Measurements from ENCODE around the gene RTF1. TPM values are rescaled to one million over a fixed set of nuclear protein-coding genes. Genes with fewer than 3 reads are reported as not detected.
"Not testable (repeated sequence)": the region's sequence is repeated elsewhere in the genome, so short reads cannot be mapped to it uniquely, and the experiment has no call there.

RTF1 gene
- total and polyA plus RNA-seq, 9 donors, result 19.8 to 54.7 (median 40.3) TPM

- Histone ChIP-seq H3K36me3 (ENCODE audit: control insufficient read depth, insufficient read depth, low read length) (no peaks in the 10 kb centered on the region), H3K9me3 (replicated peaks; ENCODE audit: control insufficient read depth, low read depth, low read length) (no peaks in the 10 kb centered on the region), H3K27ac (ENCODE audit: low read length) (no peak overlapping the region), H3K4me1 (ENCODE audit: control insufficient read depth, insufficient read depth, low read length) (peaks cover 2% of the 10 kb centered on the region), H3K4me3 (ENCODE audit: low read length) (no peak overlapping the region), H3K27me3 (ENCODE audit: control insufficient read depth, insufficient read depth, low read length) (no peaks in the 10 kb centered on the region)
- 93% methylated on average over 3 of the region's 5 CpGs for WGBS (ENCODE audit: insufficient coverage)
- no peak for DNase-seq
Measured at GRCh38 chr15:41407341-41407740, 9.6 kb upstream of the RTF1 start.

GRCh38 chr15:41408234-41408641 is 8.7 kb upstream of the RTF1 start:
- no peak for DNase-seq
- Histone ChIP-seq H3K4me1 (ENCODE audit: control insufficient read depth, insufficient read depth, low read length) (no peaks in the 10 kb centered on the region), H3K27me3 (ENCODE audit: control insufficient read depth, insufficient read depth, low read length) (no peaks in the 10 kb centered on the region), H3K36me3 (ENCODE audit: control insufficient read depth, insufficient read depth, low read length) (no peaks in the 10 kb centered on the region), H3K9me3 (replicated peaks; ENCODE audit: control insufficient read depth, low read depth, low read length) (no peaks in the 10 kb centered on the region), H3K27ac (ENCODE audit: low read length) (no peak overlapping the region), H3K4me3 (ENCODE audit: low read length) (no peak overlapping the region)
- no CpG with 5 or more reads among the region's 2 CpGs for WGBS (ENCODE audit: insufficient coverage)

- no CpG with 5 or more reads among the region's 2 CpGs for WGBS (ENCODE audit: insufficient coverage)
- no peak for DNase-seq
- no peak overlapping the region for H3K4me3 ChIP-seq (ENCODE audit: low read length)
- H3K27ac ChIP-seq (ENCODE audit: low read length), result no peak overlapping the region
- no peaks in the 10 kb centered on the region for H3K36me3 ChIP-seq (ENCODE audit: control insufficient read depth, insufficient read depth, low read length)
- peaks cover 6% of the 10 kb centered on the region for H3K4me1 ChIP-seq (ENCODE audit: control insufficient read depth, insufficient read depth, low read length)
- no peaks in the 10 kb centered on the region for H3K9me3 ChIP-seq (replicated peaks; ENCODE audit: control insufficient read depth, low read depth, low read length)
- no peaks in the 10 kb centered on the region for H3K27me3 ChIP-seq (ENCODE audit: control insufficient read depth, insufficient read depth, low read length)
Measured at GRCh38 chr15:41411031-41411430, 5.9 kb upstream of the RTF1 start.

- Histone ChIP-seq H3K27me3 (ENCODE audit: control insufficient read depth, insufficient read depth, low read length) (no peaks in the 10 kb centered on the region), H3K4me1 (ENCODE audit: control insufficient read depth, insufficient read depth, low read length) (peaks cover 8% of the 10 kb centered on the region), H3K9me3 (replicated peaks; ENCODE audit: control insufficient read depth, low read depth, low read length) (no peaks in the 10 kb centered on the region), H3K4me3 (ENCODE audit: low read length) (no peak overlapping the region), H3K36me3 (ENCODE audit: control insufficient read depth, insufficient read depth, low read length) (no peaks in the 10 kb centered on the region), H3K27ac (ENCODE audit: low read length) (no peak overlapping the region)
- 60% methylated on average over 1 of the region's 3 CpGs for WGBS (ENCODE audit: insufficient coverage)
- DNase-seq, result no peak
Measured at GRCh38 chr15:41411441-41411840, 5.5 kb upstream of the RTF1 start.

- Histone ChIP-seq H3K4me3 (ENCODE audit: low read length) (peak overlapping the region; percentile 90), H3K27ac (ENCODE audit: low read length) (peak overlapping the region; percentile 96), H3K36me3 (ENCODE audit: control insufficient read depth, insufficient read depth, low read length) (no peaks in the 10 kb centered on the region), H3K4me1 (ENCODE audit: control insufficient read depth, insufficient read depth, low read length) (peaks cover 15% of the 10 kb centered on the region), H3K9me3 (replicated peaks; ENCODE audit: control insufficient read depth, low read depth, low read length) (no peaks in the 10 kb centered on the region), H3K27me3 (ENCODE audit: control insufficient read depth, insufficient read depth, low read length) (no peaks in the 10 kb centered on the region)
- DNase-seq, result no peak
- WGBS (ENCODE audit: insufficient coverage), result 22% methylated on average over 16 of the region's 20 CpGs
Measured at GRCh38 chr15:41416128-41416741, 660 bp upstream of the RTF1 start.

- Histone ChIP-seq H3K27ac (ENCODE audit: low read length) (peak overlapping the region; percentile 79), H3K4me1 (ENCODE audit: control insufficient read depth, insufficient read depth, low read length) (peaks cover 15% of the 10 kb centered on the region), H3K27me3 (ENCODE audit: control insufficient read depth, insufficient read depth, low read length) (no peaks in the 10 kb centered on the region), H3K4me3 (ENCODE audit: low read length) (peak overlapping the region; percentile 72), H3K9me3 (replicated peaks; ENCODE audit: control insufficient read depth, low read depth, low read length) (no peaks in the 10 kb centered on the region), H3K36me3 (ENCODE audit: control insufficient read depth, insufficient read depth, low read length) (no peaks in the 10 kb centered on the region)
- DNase-seq, result peak; percentile 45
- WGBS (ENCODE audit: insufficient coverage), result under 1% methylated on average over 34 of the region's 37 CpGs
Measured at GRCh38 chr15:41417418-41418195, 712 bp downstream of the RTF1 start.

GRCh38 chr15:41423979-41424659 is 7.2 kb downstream of the RTF1 start:
- Histone ChIP-seq H3K36me3 (ENCODE audit: control insufficient read depth, insufficient read depth, low read length) (peaks cover 2% of the 10 kb centered on the region), H3K27ac (ENCODE audit: low read length) (no peak overlapping the region), H3K27me3 (ENCODE audit: control insufficient read depth, insufficient read depth, low read length) (no peaks in the 10 kb centered on the region), H3K4me3 (ENCODE audit: low read length) (no peak overlapping the region), H3K4me1 (ENCODE audit: control insufficient read depth, insufficient read depth, low read length) (no peaks in the 10 kb centered on the region), H3K9me3 (replicated peaks; ENCODE audit: control insufficient read depth, low read depth, low read length) (no peaks in the 10 kb centered on the region)
- no peak for DNase-seq
- WGBS (ENCODE audit: insufficient coverage), result 92% methylated on average over 6 of the region's 7 CpGs

- Histone ChIP-seq H3K27me3 (ENCODE audit: control insufficient read depth, insufficient read depth, low read length) (no peaks in the 10 kb centered on the region), H3K27ac (ENCODE audit: low read length) (no peak overlapping the region), H3K4me1 (ENCODE audit: control insufficient read depth, insufficient read depth, low read length) (no peaks in the 10 kb centered on the region), H3K36me3 (ENCODE audit: control insufficient read depth, insufficient read depth, low read length) (peaks cover 2% of the 10 kb centered on the region), H3K9me3 (replicated peaks; ENCODE audit: control insufficient read depth, low read depth, low read length) (no peaks in the 10 kb centered on the region), H3K4me3 (ENCODE audit: low read length) (no peak overlapping the region)
- no peak for DNase-seq
- 97% methylated on average over 9 of the region's 14 CpGs for WGBS (ENCODE audit: insufficient coverage)
Measured at GRCh38 chr15:41424809-41425208, 7.9 kb downstream of the RTF1 start.

GRCh38 chr15:41425907-41426306 is 9.0 kb downstream of the RTF1 start:
- H3K27me3 ChIP-seq (ENCODE audit: control insufficient read depth, insufficient read depth, low read length); DNase-seq; H3K9me3 ChIP-seq (replicated peaks; ENCODE audit: control insufficient read depth, low read depth, low read length); H3K27ac ChIP-seq (ENCODE audit: low read length); H3K4me1 ChIP-seq (ENCODE audit: control insufficient read depth, insufficient read depth, low read length); H3K36me3 ChIP-seq (ENCODE audit: control insufficient read depth, insufficient read depth, low read length); H3K4me3 ChIP-seq (ENCODE audit: low read length): not testable (repeated sequence)
- WGBS (ENCODE audit: insufficient coverage), result 94% methylated on average over 5 of the region's 5 CpGs

All from muscle of leg (tissue), 11 donors.